GM13976 (cell line): ENCODE results near the gene DHDDS.
"Not testable (repeated sequence)": the region's sequence is repeated elsewhere in the genome, so short reads cannot be mapped to it uniquely, and the experiment has no call there.

ENCODE experiments used
- DNase-seq: peaks from one replicate; pipeline ENCODE4 v3.0.0; 2012; ENCODE audit warnings: low spot score
- CTCF ChIP-seq: IDR thresholded peaks from 2 replicates; pipeline ENCODE4 v1.5.1; 2012; ENCODE audit warnings: borderline replicate concordance, mild to moderate bottlenecking; ENCODE audit not compliant: insufficient read depth; ENCODE audit errors: extremely low read depth, missing control alignments, control extremely low read depth
- in situ Hi-C: fragments of 300-500 bp; cut with MboI; formaldehyde crosslinking; loops from one replicate; pipeline ENCODE4 v1.12.0; 2022; ENCODE audit warnings: low sequenced_read_pairs, mixed read lengths, inconsistent platforms; ENCODE audit not compliant: unreplicated experiment

The DHDDS gene

GRCh38 chr1:26431979-26432695 lies at the start of gene DHDDS:
Gene DHDDS (plus strand): TSS chr1:26432321. CDS start chr1:26432946, 625 bp downstream.
- peak; percentile 99 for DNase-seq
- no peak for TF ChIP-seq CTCF
- in situ Hi-C loops = no loop called here

- in situ Hi-C loops = no loop called here
- no peak for DNase-seq
- TF ChIP-seq CTCF = no peak
Measured at GRCh38 chr1:26384076-26384475, 48.0 kb upstream of the DHDDS start.

- DNase-seq, in situ Hi-C loops: not testable (repeated sequence)
Measured at GRCh38 chr1:26385063-26385462, 47.1 kb upstream of the DHDDS start.

GRCh38 chr1:26387447-26387846 lies 44.7 kb upstream of the DHDDS start:
- no peak for TF ChIP-seq CTCF
- in situ Hi-C loops = no loop called here
- DNase-seq = no peak

- DNase-seq = no peak
- TF ChIP-seq CTCF = no peak
- in situ Hi-C loops = no loop called here
Measured at GRCh38 chr1:26388791-26389445, 43.2 kb upstream of the DHDDS start.

- no peak for TF ChIP-seq CTCF
- no peak for DNase-seq
- in situ Hi-C loops = no loop called here
Measured at GRCh38 chr1:26389604-26390247, 42.4 kb upstream of the DHDDS start.

- peak; percentile 63 for DNase-seq
- in situ Hi-C loops = no loop called here
- peak; percentile 35 for TF ChIP-seq CTCF
Measured at GRCh38 chr1:26391450-26391849, 40.7 kb upstream of the DHDDS start.
